Ishikawa (cell line): ENCODE results near the gene SPPL2C.

Experiments
- CEBPB ChIP-seq: IDR thresholded peaks from 2 replicates; pipeline ENCODE4 v1.6.1; 2012
- CREB1 ChIP-seq: IDR thresholded peaks from 2 replicates; pipeline ENCODE4 v1.6.1; 2012; ENCODE audit warnings: low read depth
- EGR1 ChIP-seq: IDR thresholded peaks from 2 replicates; pipeline ENCODE4 v1.6.1; 2012
- EP300 ChIP-seq: IDR thresholded peaks from 2 replicates; pipeline ENCODE4 v1.6.1; 2012; ENCODE audit warnings: borderline replicate concordance
- FOXM1 ChIP-seq: IDR thresholded peaks from 2 replicates; pipeline ENCODE4 v1.6.1; 2012; ENCODE audit warnings: low read depth, borderline replicate concordance
- MAX ChIP-seq: IDR thresholded peaks from 2 replicates; pipeline ENCODE4 v1.6.1; 2012
- NFIC ChIP-seq: IDR thresholded peaks from 2 replicates; pipeline ENCODE4 v1.6.1; 2012
- RAD21 ChIP-seq: IDR thresholded peaks from 2 replicates; pipeline ENCODE4 v1.6.1; 2012; ENCODE audit warnings: low read depth
- REST ChIP-seq: IDR thresholded peaks from 2 replicates; pipeline ENCODE4 v1.6.1; 2012; ENCODE audit warnings: low read depth, mild to moderate bottlenecking
- TAF1 ChIP-seq: IDR thresholded peaks from 2 replicates; pipeline ENCODE4 v1.6.1; 2012; ENCODE audit warnings: low read depth, mild to moderate bottlenecking
- TCF12 ChIP-seq: IDR thresholded peaks from 2 replicates; pipeline ENCODE4 v1.6.1; 2012; ENCODE audit warnings: low read depth
- TEAD4 ChIP-seq: IDR thresholded peaks from 2 replicates; pipeline ENCODE4 v1.6.1; 2012
- USF1 ChIP-seq: IDR thresholded peaks from 2 replicates; pipeline ENCODE4 v1.6.1; 2012
- YY1 ChIP-seq: IDR thresholded peaks from 2 replicates; pipeline ENCODE4 v1.6.1; 2012; ENCODE audit warnings: low read depth
- ZBTB7A ChIP-seq: IDR thresholded peaks from 2 replicates; pipeline ENCODE4 v1.6.1; 2012; ENCODE audit warnings: low read depth

SPPL2C gene

GRCh38 chr17:45851022-45851421 is 6.3 kb downstream of the SPPL2C start:
- TF ChIP-seq ZBTB7A (no peak), TCF12 (no peak), CEBPB (no peak), RAD21 (no peak), MAX (no peak), FOXM1 (no peak), CREB1 (no peak), USF1 (no peak), REST (no peak)

- TF ChIP-seq ZBTB7A (no peak), CREB1 (no peak), MAX (no peak), NFIC (no peak), RAD21 (no peak), TCF12 (no peak), TEAD4 (no peak)
These were observed 6.8 kb downstream of the SPPL2C start for GRCh38 chr17:45851464-45851863.

GRCh38 chr17:45851873-45852272 is 7.2 kb downstream of the SPPL2C start:
- no peak for TF ChIP-seq YY1
- TF ChIP-seq TEAD4, result no peak
- TF ChIP-seq MAX, result no peak
- no peak for TF ChIP-seq NFIC

GRCh38 chr17:45852535-45853297 is 8.0 kb downstream of the SPPL2C start:
- peak; percentile 94 for TF ChIP-seq RAD21
- no peak for TF ChIP-seq YY1

- no peak for TF ChIP-seq TEAD4
- TF ChIP-seq REST, result no peak
- no peak for TF ChIP-seq TCF12
- no peak for TF ChIP-seq CREB1
- TF ChIP-seq RAD21, result no peak
- TF ChIP-seq NFIC, result no peak
- no peak for TF ChIP-seq FOXM1
- TF ChIP-seq CEBPB, result no peak
- TF ChIP-seq ZBTB7A, result no peak
- no peak for TF ChIP-seq USF1
- no peak for TF ChIP-seq MAX
- TF ChIP-seq TAF1, result no peak
- no peak for TF ChIP-seq YY1
- TF ChIP-seq EP300, result no peak
- no peak for TF ChIP-seq EGR1
These were observed 9.5 kb downstream of the SPPL2C start for GRCh38 chr17:45854209-45854608.

GRCh38 chr17:45855691-45856336 is 11.1 kb downstream of the SPPL2C start:
- no peak for TF ChIP-seq YY1
- TF ChIP-seq USF1, result no peak
- no peak for TF ChIP-seq EGR1
- TF ChIP-seq RAD21, result no peak
- no peak for TF ChIP-seq ZBTB7A
- no peak for TF ChIP-seq MAX
- no peak for TF ChIP-seq TEAD4
- no peak for TF ChIP-seq CEBPB
- TF ChIP-seq CREB1, result no peak
- no peak for TF ChIP-seq NFIC
- TF ChIP-seq EP300, result no peak
- TF ChIP-seq REST, result no peak
